CD4-positive, alpha-beta T cell (primary cell): ENCODE data around the gene FAR1. TPM values are rescaled to one million over a fixed set of nuclear protein-coding genes. Genes with fewer than 3 reads are reported as not detected.

Experiments used
- ATAC-seq: fragments of 200-7000 bp; cut with Tn5 transposase; one replicate; pipeline ENCODE4 v1.10.0; 2022; ENCODE audit warnings: mild to moderate bottlenecking; ENCODE audit not compliant: poor library complexity
- CTCF ChIA-PET: fragments of 350-600 bp; sonication (Branson Sonifier 250); formaldehyde crosslinking; loops from one replicate; lab custom pipeline; 2021; ENCODE audit warnings: antibody characterized with exemption, inconsistent platforms; lab: Charles Lee
- POLR2A ChIA-PET: fragments of 350-600 bp; sonication (Branson Sonifier 250); formaldehyde crosslinking; loops from one replicate; lab custom pipeline; 2021; ENCODE audit warnings: antibody characterized with exemption, inconsistent platforms; lab: Charles Lee
- DNase-seq, 14 experiments: peaks; one replicate each; pipeline ENCODE4 v3.0.0-alpha.2; 2013 to 2020; ENCODE audit warnings: mixed read lengths in 2 of 14
- H3K27ac ChIP-seq, 2 donors: one replicate each; pipeline versions ENCODE4 v1.5.1 to v1.7.0; 2013; ENCODE audit warnings: low read length in 2 of 2, low read depth in 1 of 2, mild to moderate bottlenecking in 1 of 2
- H3K27me3 ChIP-seq, 2 experiments: 1 replicate in 1 of 2; 2 replicates in 1 of 2; pipeline versions ENCODE4 v1.6.1 to v1.7.0; 2013; ENCODE audit warnings: low read length in 2 of 2, control low read depth in 1 of 2, mild to moderate bottlenecking in 1 of 2, moderate library complexity in 1 of 2; ENCODE audit not compliant: insufficient read depth in 2 of 2, control insufficient read depth in 1 of 2
- H3K36me3 ChIP-seq: one replicate; pipeline ENCODE4 v1.6.1; 2013; ENCODE audit warnings: low read length, control low read depth; ENCODE audit not compliant: insufficient read depth
- H3K4me1 ChIP-seq: one replicate; pipeline ENCODE4 v1.6.1; 2013; ENCODE audit warnings: low read length, control low read depth; ENCODE audit not compliant: insufficient read depth
- H3K4me3 ChIP-seq: one replicate; pipeline ENCODE4 v1.5.1; 2013; ENCODE audit warnings: mild to moderate bottlenecking, low read length, moderate library complexity
- H3K9me3 ChIP-seq, 2 experiments: 1 replicate in 1 of 2; 2 replicates in 1 of 2; pipeline versions ENCODE4 v1.6.1 to v1.7.0; 2013; ENCODE audit warnings: low read length in 2 of 2, mild to moderate bottlenecking in 2 of 2, control low read depth in 1 of 2, moderate library complexity in 1 of 2; ENCODE audit not compliant: control insufficient read depth in 1 of 2, insufficient read depth in 1 of 2
- H3K27ac Mint-ChIP-seq: one replicate; pipeline ENCODE4 v1.8.0; 2020; ENCODE audit warnings: mixed read lengths
- H3K27me3 Mint-ChIP-seq: one replicate; pipeline ENCODE4 v1.8.0; 2021; ENCODE audit warnings: mixed read lengths
- H3K36me3 Mint-ChIP-seq: one replicate; pipeline ENCODE4 v1.8.0; 2021; ENCODE audit warnings: low read depth, mixed read lengths
- H3K4me1 Mint-ChIP-seq: one replicate; pipeline ENCODE4 v1.8.0; 2021; ENCODE audit warnings: low read depth, mixed read lengths
- H3K4me3 Mint-ChIP-seq: one replicate; pipeline ENCODE4 v1.8.0; 2020; ENCODE audit warnings: mild to moderate bottlenecking, mixed read lengths
- H3K9me3 Mint-ChIP-seq: one replicate; pipeline ENCODE4 v1.8.0; 2020; ENCODE audit warnings: mixed read lengths
- CTCF ChIP-seq: fragments of 200-600 bp; IDR thresholded peaks from one replicate; pipeline ENCODE4 v1.8.0; 2022; ENCODE audit warnings: antibody characterized with exemption, mild to moderate bottlenecking
- intact Hi-C, 2 experiments: fragments of 100-400 bp; cut with DNase I in 1 of 2; cut with micrococcal nuclease in 1 of 2; formaldehyde crosslinking; loops; one replicate each; pipeline versions ENCODE4 v1.15.1 to v1.9.0; 2023 to 2025; cut with DNase I, micrococcal nuclease
- total RNA-seq, 174 experiments: library from RNA in 2 of 174; stranded (reverse) in 2 of 174; gene quantifications; one replicate each; pipeline ENCODE4 v1.2.3 and lab custom pipeline; 2021 to 2026

The FAR1 gene
- total RNA-seq, 2 experiments from 2014 or later = 28.4 to 29.0 TPM

- Mint-ChIP-seq H3K4me3 (no peak overlapping the region), H3K9me3 (no peaks in the 10 kb centered on the region), H3K36me3 (peaks cover 77% of the 10 kb centered on the region), H3K4me1 (no peaks in the 10 kb centered on the region), H3K27me3 (no peaks in the 10 kb centered on the region), H3K27ac (no peak overlapping the region)
- peaks cover 44% of the 10 kb centered on the region for H3K36me3 ChIP-seq
- DNase-seq (no peak), ATAC-seq (no peak)
- H3K9me3 ChIP-seq = no peaks in the 10 kb centered on the region
- intact Hi-C loops = no loop called here
- H3K4me3 ChIP-seq = no peak overlapping the region
- H3K27me3 ChIP-seq = no peaks in the 10 kb centered on the region
- ChIA-PET POLR2A (no interaction called here), CTCF (no interaction called here)
- no peaks in the 10 kb centered on the region for H3K4me1 ChIP-seq
- H3K27ac ChIP-seq = no peak overlapping the region
- TF ChIP-seq CTCF = no peak
Observed at GRCh38 chr11:13726456-13726855, 58.0 kb downstream of the FAR1 start.

- Mint-ChIP-seq H3K4me3 (no peak overlapping the region), H3K36me3 (peaks cover 66% of the 10 kb centered on the region), H3K27me3 (no peaks in the 10 kb centered on the region), H3K9me3 (no peaks in the 10 kb centered on the region), H3K27ac (no peak overlapping the region), H3K4me1 (no peaks in the 10 kb centered on the region)
- no peak for ATAC-seq
- Histone ChIP-seq H3K27me3 (no peaks in the 10 kb centered on the region), H3K4me3 (no peak overlapping the region), H3K4me1 (no peaks in the 10 kb centered on the region), H3K27ac (no peak overlapping the region), H3K9me3 (no peaks in the 10 kb centered on the region), H3K36me3 (peaks cover 36% of the 10 kb centered on the region)
- intact Hi-C loops = no loop called here
- ChIA-PET POLR2A (no interaction called here), CTCF (no interaction called here)
- no peak for TF ChIP-seq CTCF
- DNase-seq = no peak
Observed at GRCh38 chr11:13728076-13728475, 59.6 kb downstream of the FAR1 start.

- POLR2A ChIA-PET = no interaction called here
- TF ChIP-seq CTCF = no peak
Observed at GRCh38 chr11:13734530-13734929, 66.1 kb downstream of the FAR1 start.

More at GRCh38 chr11:13734530-13734929, 66.1 kb downstream of the FAR1 start:
- Mint-ChIP-seq H3K36me3 (peaks cover 11% of the 10 kb centered on the region), H3K9me3 (no peaks in the 10 kb centered on the region), H3K4me1 (no peaks in the 10 kb centered on the region), H3K27me3 (no peaks in the 10 kb centered on the region), H3K27ac (no peak overlapping the region), H3K4me3 (no peak overlapping the region)
- H3K27ac ChIP-seq = no peak overlapping the region
- intact Hi-C loops = no loop called here
- H3K27me3 ChIP-seq = no peaks in the 10 kb centered on the region
- no peak overlapping the region for H3K4me3 ChIP-seq
- no peaks in the 10 kb centered on the region for H3K4me1 ChIP-seq
- CTCF ChIA-PET = no interaction called here
- no peak for DNase-seq
- H3K9me3 ChIP-seq = no peaks in the 10 kb centered on the region
- peaks cover 3% of the 10 kb centered on the region for H3K36me3 ChIP-seq
- ATAC-seq = no peak
